Fibroblast of pulmonary artery (primary cell): ENCODE data around the gene RPS26.
A peak's percentile ranks its signal among the peaks of the same experiment; 100 is the strongest.

Experiments used
- DNase-seq: peaks from one replicate; pipeline ENCODE4 v3.0.0-alpha.2; 2010; ENCODE audit warnings: low read depth
- H3K4me3 ChIP-seq: replicated peaks from 2 replicates; pipeline ENCODE4 v1.5.1; 2011; ENCODE audit warnings: low read depth, mild to moderate bottlenecking, control low read depth, low read length, moderate library complexity
- TF ChIP-seq, protein P1 (sequence below): IDR thresholded peaks from 2 replicates; pipeline ENCODE4 v1.5.1; 2011; ENCODE audit warnings: mild to moderate bottlenecking, control low read depth, low read length, inconsistent platforms; ENCODE audit errors: missing control alignments

The RPS26 gene

DNA sequence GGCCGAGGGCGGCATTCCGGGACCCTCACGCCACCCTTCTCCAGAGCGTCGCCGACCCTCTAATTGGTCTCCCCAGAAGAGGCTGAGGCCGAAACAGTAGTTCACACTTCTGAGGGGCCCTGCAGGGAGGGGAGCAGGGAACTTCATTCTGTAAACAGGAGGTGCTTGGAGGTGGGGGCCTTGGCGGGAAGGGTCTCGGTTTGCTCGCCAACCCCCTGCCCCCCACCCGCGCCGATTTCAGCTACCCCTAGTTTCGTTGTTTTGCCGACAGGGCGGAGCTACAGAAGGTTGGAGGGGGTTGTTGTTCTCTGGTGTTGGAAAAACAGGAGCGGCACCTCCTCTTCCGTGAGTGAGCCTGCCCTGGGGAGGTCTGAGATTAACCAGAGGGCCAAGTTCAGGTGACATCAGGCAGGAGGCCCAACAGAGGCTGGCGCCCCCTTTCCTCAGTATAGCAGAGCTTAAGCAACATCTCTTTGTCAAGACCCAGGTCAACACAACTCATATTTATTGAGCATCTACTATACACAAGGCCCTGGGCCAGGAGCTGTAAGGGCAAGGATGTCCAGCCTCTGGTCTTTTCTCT is 38.9 kb downstream of the RPS26 start:
- H3K4me3 ChIP-seq = peak overlapping the region; percentile 56
- no peak for DNase-seq
- TF ChIP-seq, protein P1, sequence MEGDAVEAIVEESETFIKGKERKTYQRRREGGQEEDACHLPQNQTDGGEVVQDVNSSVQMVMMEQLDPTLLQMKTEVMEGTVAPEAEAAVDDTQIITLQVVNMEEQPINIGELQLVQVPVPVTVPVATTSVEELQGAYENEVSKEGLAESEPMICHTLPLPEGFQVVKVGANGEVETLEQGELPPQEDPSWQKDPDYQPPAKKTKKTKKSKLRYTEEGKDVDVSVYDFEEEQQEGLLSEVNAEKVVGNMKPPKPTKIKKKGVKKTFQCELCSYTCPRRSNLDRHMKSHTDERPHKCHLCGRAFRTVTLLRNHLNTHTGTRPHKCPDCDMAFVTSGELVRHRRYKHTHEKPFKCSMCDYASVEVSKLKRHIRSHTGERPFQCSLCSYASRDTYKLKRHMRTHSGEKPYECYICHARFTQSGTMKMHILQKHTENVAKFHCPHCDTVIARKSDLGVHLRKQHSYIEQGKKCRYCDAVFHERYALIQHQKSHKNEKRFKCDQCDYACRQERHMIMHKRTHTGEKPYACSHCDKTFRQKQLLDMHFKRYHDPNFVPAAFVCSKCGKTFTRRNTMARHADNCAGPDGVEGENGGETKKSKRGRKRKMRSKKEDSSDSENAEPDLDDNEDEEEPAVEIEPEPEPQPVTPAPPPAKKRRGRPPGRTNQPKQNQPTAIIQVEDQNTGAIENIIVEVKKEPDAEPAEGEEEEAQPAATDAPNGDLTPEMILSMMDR = no peak

DNA sequence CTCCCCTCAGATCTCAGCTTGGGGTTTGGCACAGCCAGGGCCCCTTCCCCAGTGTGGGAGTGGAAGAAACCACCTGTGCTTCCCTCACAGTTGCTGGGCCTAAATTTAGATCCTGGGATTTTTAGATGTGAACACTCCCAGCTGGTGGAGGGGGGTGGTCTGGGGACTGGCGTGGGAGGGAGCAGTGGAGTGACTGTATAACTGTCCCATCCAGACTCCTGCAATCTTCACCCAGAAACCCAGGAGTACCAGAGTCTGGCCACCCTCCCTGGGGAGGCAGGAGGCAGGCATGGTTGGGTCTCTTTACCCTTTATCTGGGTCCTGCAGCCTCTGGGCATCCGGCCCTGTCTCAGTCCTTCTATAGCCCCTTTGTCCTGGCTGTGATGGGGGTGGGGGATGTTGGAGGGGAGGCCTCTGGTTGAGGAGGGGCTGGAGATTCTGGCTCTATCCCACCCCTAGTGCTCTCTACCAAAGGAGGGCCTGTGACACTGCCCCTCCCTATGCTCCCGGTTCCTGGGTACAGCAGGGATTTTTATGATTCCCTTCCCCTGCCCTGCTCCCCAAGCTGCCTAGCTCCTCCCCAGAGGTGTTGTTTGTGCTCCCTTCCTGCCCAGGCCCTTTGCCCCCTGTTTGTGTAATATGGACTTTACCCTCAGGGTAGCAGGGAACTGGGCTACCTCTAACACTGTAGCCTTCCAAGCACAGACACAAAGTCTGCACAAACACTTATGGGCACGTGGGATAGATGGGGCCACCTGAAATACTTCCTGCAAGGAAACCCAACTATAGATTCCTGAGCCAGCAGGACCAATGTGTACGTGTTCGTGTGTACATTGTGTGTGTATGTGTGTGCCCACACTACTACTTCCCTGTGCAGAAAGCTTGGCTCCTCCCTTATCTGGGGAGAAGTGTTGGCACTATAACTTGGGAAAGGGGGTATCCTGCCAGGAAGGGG is 40.0 kb downstream of the RPS26 start:
- TF ChIP-seq, protein P1 = no peak
- H3K4me3 ChIP-seq = no peak overlapping the region
- DNase-seq = no peak

DNA sequence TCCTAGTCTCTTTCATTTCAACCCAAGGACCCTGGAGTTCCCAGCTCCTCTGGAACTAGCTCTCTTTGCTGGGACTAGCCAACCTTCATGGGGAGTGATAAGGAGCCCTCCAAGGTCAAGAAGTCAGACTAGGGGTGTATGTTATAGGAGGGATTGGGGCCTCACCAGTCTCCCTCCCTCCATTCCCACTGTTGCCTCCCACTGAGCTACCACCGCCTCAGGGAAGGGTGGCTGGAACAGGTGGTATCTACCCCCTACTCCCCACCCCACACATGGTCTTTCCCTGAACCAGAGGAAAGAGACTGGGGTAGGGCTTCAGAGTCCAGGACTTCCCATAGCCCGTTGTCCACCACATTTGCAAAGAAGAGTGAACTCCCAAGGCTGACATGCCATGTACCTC is 40.7 kb downstream of the RPS26 start:
- TF ChIP-seq, protein P1 = no peak
- DNase-seq = no peak
- H3K4me3 ChIP-seq = no peak overlapping the region

DNA sequence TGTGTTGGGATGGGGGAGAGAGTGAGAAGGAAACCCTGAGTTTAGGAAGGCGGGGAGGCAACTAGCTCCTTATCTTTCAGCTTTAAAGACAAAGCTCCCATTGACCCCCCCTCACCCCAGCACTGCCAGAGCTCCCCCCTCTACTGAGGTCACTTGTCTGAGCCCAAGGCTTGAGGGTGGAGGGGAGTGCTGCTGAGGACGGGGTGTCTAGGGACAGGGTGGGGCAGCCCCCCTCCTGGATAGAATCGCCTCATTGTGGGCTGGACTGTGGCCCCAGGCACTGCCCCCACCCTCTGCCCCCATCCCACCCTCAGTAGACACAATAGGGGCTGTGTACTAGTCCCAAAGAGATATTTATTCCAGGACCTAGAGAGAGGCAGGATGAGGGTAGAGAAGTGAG is 41.2 kb downstream of the RPS26 start:
- H3K4me3 ChIP-seq = no peak overlapping the region
- DNase-seq = no peak
- TF ChIP-seq, protein P1 = no peak

DNA sequence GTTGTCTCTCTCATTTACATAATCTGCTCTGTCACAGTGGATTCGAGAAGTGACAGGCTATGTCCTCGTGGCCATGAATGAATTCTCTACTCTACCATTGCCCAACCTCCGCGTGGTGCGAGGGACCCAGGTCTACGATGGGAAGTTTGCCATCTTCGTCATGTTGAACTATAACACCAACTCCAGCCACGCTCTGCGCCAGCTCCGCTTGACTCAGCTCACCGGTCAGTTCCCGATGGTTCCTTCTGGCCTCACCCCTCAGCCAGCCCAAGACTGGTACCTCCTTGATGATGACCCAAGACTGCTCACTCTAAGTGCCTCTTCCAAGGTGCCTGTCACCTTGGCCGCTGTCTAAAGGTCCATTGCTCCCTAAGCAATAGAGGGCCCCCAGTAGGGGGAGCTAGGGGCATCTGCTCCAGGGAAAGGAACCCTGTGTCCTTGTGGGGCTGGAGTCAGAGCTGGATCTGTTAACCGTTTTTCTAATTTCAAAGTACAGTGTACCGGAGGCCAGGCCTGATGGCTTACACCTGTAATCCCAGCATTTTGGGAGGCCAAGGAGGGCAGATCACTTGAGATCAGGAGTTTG is 43.3 kb downstream of the RPS26 start:
- TF ChIP-seq, protein P1 = peak; percentile 46
- no peak for DNase-seq
- H3K4me3 ChIP-seq = no peak overlapping the region

DNA sequence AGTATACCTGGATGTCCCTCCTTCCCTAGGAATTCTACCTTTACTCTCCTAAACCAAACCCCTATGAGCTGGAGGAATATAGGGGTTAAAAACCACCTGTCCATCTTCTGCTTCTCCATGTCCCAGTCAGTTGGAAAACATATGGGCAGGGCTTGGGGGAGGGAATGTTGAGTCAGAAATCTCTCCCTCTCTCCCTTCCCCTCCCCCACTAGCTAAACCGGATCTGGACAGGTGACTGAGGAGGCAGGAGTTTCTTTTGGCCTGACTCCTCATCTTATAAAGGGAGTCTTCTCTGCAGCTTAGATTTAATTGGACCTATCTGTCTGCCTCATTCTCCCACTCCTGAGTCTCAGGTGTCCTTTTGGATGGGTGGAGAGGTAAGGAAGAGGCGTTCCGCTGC is 44.4 kb downstream of the RPS26 start:
- no peak for DNase-seq
- H3K4me3 ChIP-seq = no peak overlapping the region
- TF ChIP-seq, protein P1 = no peak
